Calu3 (cell line): ENCODE measurements around the gene IL24. TPM values are rescaled to one million over a fixed set of nuclear protein-coding genes. Genes with fewer than 3 reads are reported as not detected.

Source experiments
- BruUV-seq: library from RNA; stranded (reverse); fragments of 400-500 nt; replicated peaks from 2 replicates; lab custom pipeline; 2021; lab: Mats Ljungman, UMichigan
- CTCF ChIA-PET: fragments of 300-600 bp; sonication (Branson Sonifier 250); formaldehyde crosslinking; loops from one replicate; lab custom pipeline; 2022; ENCODE audit warnings: antibody characterized with exemption; lab: Charles Lee
- DNase-seq: peaks from one replicate; pipeline ENCODE4 v3.0.0; 2022
- H3K27ac Mint-ChIP-seq: one replicate; pipeline ENCODE4 v1.8.0; 2022; ENCODE audit warnings: mixed read lengths; ENCODE audit not compliant: unreplicated experiment
- H3K27me3 Mint-ChIP-seq: one replicate; pipeline ENCODE4 v1.8.0; 2022; ENCODE audit warnings: mixed read lengths; ENCODE audit not compliant: unreplicated experiment
- H3K36me3 Mint-ChIP-seq: one replicate; pipeline ENCODE4 v1.8.0; 2022; ENCODE audit warnings: mild to moderate bottlenecking, moderate library complexity, mixed read lengths; ENCODE audit not compliant: insufficient read depth, unreplicated experiment
- H3K4me1 Mint-ChIP-seq: one replicate; pipeline ENCODE4 v1.8.0; 2022; ENCODE audit warnings: mild to moderate bottlenecking, low read depth, mixed read lengths; ENCODE audit not compliant: unreplicated experiment
- H3K4me3 Mint-ChIP-seq: one replicate; pipeline ENCODE4 v1.8.0; 2022; ENCODE audit warnings: mild to moderate bottlenecking, low read depth, moderate library complexity, mixed read lengths; ENCODE audit not compliant: unreplicated experiment
- H3K9me3 Mint-ChIP-seq: one replicate; pipeline ENCODE4 v1.8.0; 2022; ENCODE audit warnings: low read depth, mixed read lengths; ENCODE audit not compliant: unreplicated experiment
- intact Hi-C: fragments of 100-400 bp; cut with micrococcal nuclease; formaldehyde crosslinking; loops from one replicate; pipeline ENCODE4 v1.10.0; 2022; ENCODE audit not compliant: unreplicated experiment
- total RNA-seq: library from RNA; stranded (reverse); gene quantifications from 2 replicates; pipeline ENCODE4 v1.2.3, GENCODE V29; 2022
- TF ChIP-seq, protein P1 (sequence below): fragments of 200-600 bp; IDR thresholded peaks from one replicate; pipeline ENCODE4 v1.8.0; 2022; ENCODE audit warnings: antibody characterized with exemption; ENCODE audit not compliant: unreplicated experiment

Gene IL24
- total RNA-seq, 1 experiment from 2014 or later, result not detected

DNA sequence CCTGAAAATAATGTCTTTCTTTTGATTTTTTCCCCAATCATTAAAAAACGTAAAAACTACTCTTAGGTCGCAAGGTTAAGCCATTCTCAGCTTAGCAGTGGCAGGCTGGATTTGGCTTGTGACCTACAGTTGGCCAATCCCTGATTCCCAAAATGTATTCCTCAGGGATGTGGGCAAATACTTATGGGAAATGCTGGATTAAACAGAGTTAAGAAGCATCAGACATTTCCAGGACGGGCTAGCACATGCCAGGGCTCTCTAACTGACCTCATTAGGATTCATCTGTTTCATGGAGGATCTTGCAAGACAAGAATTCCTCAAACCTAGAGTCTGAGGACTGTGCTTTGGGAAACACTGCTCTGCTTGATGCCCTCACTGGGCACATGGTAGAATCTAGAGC, 982 bp upstream of the IL24 start:
- Mint-ChIP-seq H3K27ac (no peak overlapping the region), H3K27me3 (peaks cover 48% of the 10 kb centered on the region), H3K9me3 (peaks cover 3% of the 10 kb centered on the region), H3K4me1 (peaks cover 11% of the 10 kb centered on the region), H3K36me3 (no peaks in the 10 kb centered on the region), H3K4me3 (no peak overlapping the region)
- no peak for DNase-seq
- TF ChIP-seq, protein P1, sequence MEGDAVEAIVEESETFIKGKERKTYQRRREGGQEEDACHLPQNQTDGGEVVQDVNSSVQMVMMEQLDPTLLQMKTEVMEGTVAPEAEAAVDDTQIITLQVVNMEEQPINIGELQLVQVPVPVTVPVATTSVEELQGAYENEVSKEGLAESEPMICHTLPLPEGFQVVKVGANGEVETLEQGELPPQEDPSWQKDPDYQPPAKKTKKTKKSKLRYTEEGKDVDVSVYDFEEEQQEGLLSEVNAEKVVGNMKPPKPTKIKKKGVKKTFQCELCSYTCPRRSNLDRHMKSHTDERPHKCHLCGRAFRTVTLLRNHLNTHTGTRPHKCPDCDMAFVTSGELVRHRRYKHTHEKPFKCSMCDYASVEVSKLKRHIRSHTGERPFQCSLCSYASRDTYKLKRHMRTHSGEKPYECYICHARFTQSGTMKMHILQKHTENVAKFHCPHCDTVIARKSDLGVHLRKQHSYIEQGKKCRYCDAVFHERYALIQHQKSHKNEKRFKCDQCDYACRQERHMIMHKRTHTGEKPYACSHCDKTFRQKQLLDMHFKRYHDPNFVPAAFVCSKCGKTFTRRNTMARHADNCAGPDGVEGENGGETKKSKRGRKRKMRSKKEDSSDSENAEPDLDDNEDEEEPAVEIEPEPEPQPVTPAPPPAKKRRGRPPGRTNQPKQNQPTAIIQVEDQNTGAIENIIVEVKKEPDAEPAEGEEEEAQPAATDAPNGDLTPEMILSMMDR, result no peak
- intact Hi-C loops, result no loop called here
- CTCF ChIA-PET, result no interaction called here
- BruUV-seq, result no TSS peak

DNA sequence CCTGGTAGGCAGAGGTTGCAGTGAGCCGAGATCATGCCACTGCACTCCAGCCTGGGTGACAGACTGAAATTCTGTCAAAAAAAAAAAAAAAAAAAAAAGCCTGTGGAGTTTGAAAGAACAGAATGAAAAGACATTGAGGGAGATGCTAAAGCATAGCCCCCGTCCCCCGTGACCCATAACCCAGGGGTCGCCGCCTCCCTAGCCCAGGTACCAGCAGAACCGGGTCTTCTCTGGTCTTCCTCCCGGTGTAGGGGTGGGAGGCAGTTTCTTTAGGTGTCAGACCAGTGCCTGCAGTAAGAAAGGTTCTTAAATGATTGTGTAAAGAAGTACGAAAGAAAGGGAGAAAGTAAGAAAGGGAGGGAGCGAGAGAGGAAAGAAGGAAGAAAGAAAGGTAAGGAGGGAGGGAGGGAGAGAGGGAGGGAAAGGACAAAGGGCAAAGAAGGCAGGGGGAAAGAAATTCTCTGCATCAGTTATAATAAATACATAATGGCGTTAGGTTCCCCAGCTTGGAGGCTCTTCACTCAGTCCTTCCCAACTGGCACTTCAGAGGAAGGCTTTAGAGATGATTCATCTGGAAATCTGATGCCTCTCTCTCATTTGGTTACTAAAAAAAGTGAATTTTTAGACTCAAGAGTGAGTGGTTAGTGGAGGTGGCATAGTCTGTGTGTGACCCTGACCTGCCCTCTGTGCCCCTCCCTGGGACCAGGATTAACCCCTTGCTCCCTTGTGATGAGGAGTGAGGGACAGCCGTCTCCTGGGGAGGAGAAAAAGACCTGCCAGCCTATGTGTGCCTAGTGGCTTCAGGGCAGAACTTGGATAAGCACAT, 1.1 kb downstream of the IL24 start:
- no TSS peak for BruUV-seq

DNA sequence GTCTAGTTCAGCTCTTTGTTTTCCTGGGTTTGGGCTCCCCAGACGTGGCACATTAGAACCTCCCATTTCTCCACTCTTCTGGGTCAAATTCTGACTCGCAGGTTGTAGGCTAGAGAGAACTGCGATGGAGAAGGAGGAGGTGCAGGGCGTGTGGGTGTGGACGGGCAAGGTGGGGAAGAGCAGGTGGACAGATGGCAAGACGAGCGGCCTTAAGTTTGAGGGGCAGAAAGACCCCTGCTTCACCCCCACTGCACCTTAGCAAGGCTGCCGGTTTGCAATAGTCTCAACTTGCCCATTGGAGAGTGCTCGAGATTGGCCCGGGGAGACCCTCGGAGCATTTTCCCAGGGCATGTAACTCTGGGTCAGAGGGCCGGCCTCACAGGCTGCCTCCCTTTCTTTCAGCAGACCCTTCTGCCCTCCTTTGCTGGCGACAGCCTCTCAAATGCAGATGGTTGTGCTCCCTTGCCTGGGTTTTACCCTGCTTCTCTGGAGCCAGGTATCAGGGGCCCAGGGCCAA, 1.7 kb downstream of the IL24 start:
- no peak for DNase-seq
- TF ChIP-seq, protein P1, result no peak
- H3K4me3 Mint-ChIP-seq, result no peak overlapping the region
- H3K4me1 Mint-ChIP-seq, result peaks cover 11% of the 10 kb centered on the region
- H3K27me3 Mint-ChIP-seq, result peaks cover 37% of the 10 kb centered on the region
- CTCF ChIA-PET, result interaction anchor here (1.2 kb wide), 1 partner anchor 10 kb away, joined by 5 read pairs; no protein-coding TSS in a partner anchor
- no peaks in the 10 kb centered on the region for H3K36me3 Mint-ChIP-seq
- peaks cover 3% of the 10 kb centered on the region for H3K9me3 Mint-ChIP-seq
- no TSS peak for BruUV-seq
- intact Hi-C loops, result no loop called here
- H3K27ac Mint-ChIP-seq, result no peak overlapping the region

More for the DNA sequence above, 1.1 kb downstream of the IL24 start:
- Mint-ChIP-seq H3K27me3 (peaks cover 43% of the 10 kb centered on the region), H3K36me3 (no peaks in the 10 kb centered on the region), H3K27ac (no peak overlapping the region), H3K9me3 (peaks cover 3% of the 10 kb centered on the region), H3K4me3 (no peak overlapping the region), H3K4me1 (peaks cover 11% of the 10 kb centered on the region)
- intact Hi-C loops, result no loop called here
- DNase-seq, result no peak
- CTCF ChIA-PET, result no interaction called here
- TF ChIP-seq, protein P1, result no peak

DNA sequence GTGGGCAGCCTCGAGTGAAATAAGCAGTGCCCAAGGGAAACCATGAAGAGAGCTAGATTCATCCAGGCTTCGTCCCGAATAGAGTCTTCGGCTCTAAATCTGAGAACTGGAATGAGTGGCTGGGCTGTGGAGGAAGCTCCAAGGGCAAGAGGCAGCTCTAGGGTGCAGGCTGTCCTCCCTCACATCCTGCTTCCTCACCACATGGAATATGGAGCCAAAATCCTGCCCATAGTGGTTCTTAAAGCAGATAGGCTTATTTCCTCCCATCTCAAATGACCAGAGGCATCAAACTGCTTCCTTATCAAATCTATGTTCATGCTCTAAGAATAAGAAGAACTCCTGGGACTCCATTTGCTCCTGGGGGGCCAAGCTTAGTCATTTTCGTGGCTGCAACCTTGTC, 2.5 kb downstream of the IL24 start:
- peaks cover 11% of the 10 kb centered on the region for H3K4me1 Mint-ChIP-seq
- intact Hi-C loops, result no loop called here
- BruUV-seq, result no TSS peak

More for the DNA sequence above, 2.5 kb downstream of the IL24 start:
- no peak overlapping the region for H3K27ac Mint-ChIP-seq
- H3K27me3 Mint-ChIP-seq, result peaks cover 30% of the 10 kb centered on the region
- CTCF ChIA-PET, result interaction anchor here (1.2 kb wide), 1 partner anchor 9 kb away, joined by 5 read pairs; no protein-coding TSS in a partner anchor
- DNase-seq, result no peak
- TF ChIP-seq, protein P1, result no peak
- H3K4me3 Mint-ChIP-seq, result no peak overlapping the region
- no peaks in the 10 kb centered on the region for H3K9me3 Mint-ChIP-seq
- no peaks in the 10 kb centered on the region for H3K36me3 Mint-ChIP-seq
